H1 (cell line): ENCODE results near the gene LTB. TPM values are rescaled to one million over a fixed set of nuclear protein-coding genes. Genes with fewer than 3 reads are reported as not detected.

ENCODE experiments used
- CTCF ChIA-PET: fragments of 300-600 bp; sonication (Branson Sonifier 250); formaldehyde crosslinking; loops from one replicate; lab custom pipeline; 2021; ENCODE audit not compliant: partially characterized antibody; lab: Charles Lee
- POLR2A ChIA-PET: fragments of 300-600 bp; sonication (Branson Sonifier 250); formaldehyde crosslinking; loops from one replicate; lab custom pipeline; 2021; ENCODE audit warnings: inconsistent platforms; ENCODE audit not compliant: partially characterized antibody; lab: Charles Lee
- DNase-seq, 2 experiments: peaks; one replicate each; pipeline versions ENCODE4 v3.0.0 to v3.0.0-alpha.2; 2010 to 2022; ENCODE audit warnings: low spot score in 2 of 2, low read depth in 1 of 2, mixed read lengths in 1 of 2
- FAIRE-seq: peaks from 2 replicates; lab custom pipeline; 2011; peaks lifted over from hg19 to GRCh38; lab: Jason Lieb, UNC
- H2AFZ ChIP-seq: 2 replicates; pipeline ENCODE4 v1.8.1; 2012; ENCODE audit warnings: low read length, inconsistent platforms
- H2AK5ac ChIP-seq: 2 replicates; pipeline ENCODE4 v1.6.1; 2013; ENCODE audit warnings: low read depth, low read length
- H2BK120ac ChIP-seq: replicated peaks from 2 replicates; pipeline ENCODE3; 2013; ENCODE audit warnings: low read depth, low read length, inconsistent platforms
- H2BK12ac ChIP-seq: 2 replicates; pipeline ENCODE4 v1.6.1; 2013; ENCODE audit warnings: low read depth, low read length
- H2BK15ac ChIP-seq: 2 replicates; pipeline ENCODE4 v1.6.1; 2013; ENCODE audit warnings: low read length
- H2BK20ac ChIP-seq: 2 replicates; pipeline ENCODE4 v1.6.1; 2013; ENCODE audit warnings: low read length
- H2BK5ac ChIP-seq: 2 replicates; pipeline ENCODE4 v1.6.1; 2013; ENCODE audit warnings: low read depth, low read length
- H3K14ac ChIP-seq: 2 replicates; pipeline ENCODE4 v1.6.1; 2013; ENCODE audit warnings: inconsistent platforms; ENCODE audit not compliant: insufficient read length
- H3K18ac ChIP-seq: 2 replicates; pipeline ENCODE4 v1.6.1; 2013; ENCODE audit warnings: low read length; ENCODE audit errors: extremely low read depth
- H3K23ac ChIP-seq: 2 replicates; pipeline ENCODE4 v1.6.1; 2013; ENCODE audit warnings: inconsistent platforms; ENCODE audit not compliant: insufficient read length
- H3K23me2 ChIP-seq: 2 replicates; pipeline ENCODE4 v1.6.1; 2013; ENCODE audit warnings: low read depth, low read length
- H3K27ac ChIP-seq: 2 replicates; pipeline ENCODE4 v1.6.1; 2011; ENCODE audit warnings: low read depth, low read length, inconsistent platforms
- H3K27me3 ChIP-seq, 4 experiments: replicated peaks in 1 of 4; 1 replicate in 1 of 4; 2 replicates in 3 of 4; pipeline versions ENCODE4 v1.6.1 to v1.8.1; 2011 to 2013; ENCODE audit warnings: low read length in 3 of 4, mild to moderate bottlenecking in 3 of 4, inconsistent platforms in 2 of 4, mixed read lengths in 2 of 4, moderate library complexity in 1 of 4; ENCODE audit not compliant: control insufficient read depth in 3 of 4, insufficient read depth in 3 of 4; ENCODE audit errors: extremely low read depth in 1 of 4
- H3K36me3 ChIP-seq, 4 experiments: 2 replicates each; pipeline versions ENCODE4 v1.6.1 to v1.8.1; 2011 to 2013; ENCODE audit warnings: mild to moderate bottlenecking in 4 of 4, low read length in 3 of 4, moderate library complexity in 2 of 4, control low read depth in 1 of 4, inconsistent platforms in 1 of 4; ENCODE audit not compliant: insufficient read depth in 4 of 4, control insufficient read depth in 2 of 4
- H3K4ac ChIP-seq: replicated peaks from 2 replicates; pipeline ENCODE3; 2013; ENCODE audit warnings: low read length, low read depth, mixed read lengths, inconsistent platforms; ENCODE audit not compliant: insufficient read length
- H3K4me1 ChIP-seq, 4 experiments: replicated peaks in 1 of 4; 1 replicate in 1 of 4; 2 replicates in 3 of 4; pipeline versions ENCODE4 v1.6.1 to v1.8.1; 2011 to 2013; ENCODE audit warnings: low read length in 3 of 4, inconsistent platforms in 2 of 4, mixed read lengths in 1 of 4; ENCODE audit not compliant: insufficient read depth in 4 of 4, control insufficient read depth in 3 of 4
- H3K4me2 ChIP-seq, 2 experiments: 2 replicates each; pipeline versions ENCODE4 v1.6.1 to v1.8.1; 2011 to 2013; ENCODE audit warnings: low read depth in 2 of 2, low read length in 2 of 2, control low read depth in 1 of 2, inconsistent platforms in 1 of 2, mild to moderate bottlenecking in 1 of 2; ENCODE audit not compliant: insufficient read depth in 1 of 2
- H3K4me3 ChIP-seq, 4 experiments: fragments of 200-600, 300-600 bp in 1 of 4; sonication (generic), shearing (Covaris generic), sonication (Bioruptor Twin) in 1 of 4; 2 replicates each; pipeline versions ENCODE4 v1.5.1 to v1.8.1; 2011 to 2016; ENCODE audit warnings: low read length in 4 of 4, low read depth in 3 of 4, control low read depth in 2 of 4, inconsistent platforms in 2 of 4, mild to moderate bottlenecking in 2 of 4, mixed read lengths in 1 of 4, moderate library complexity in 1 of 4; ENCODE audit not compliant: insufficient read depth in 2 of 4; ENCODE audit errors: extremely low read depth in 1 of 4
- H3K56ac ChIP-seq: replicated peaks from 2 replicates; pipeline ENCODE3; 2013; ENCODE audit warnings: low read depth, mild to moderate bottlenecking, mixed read lengths, low read length, inconsistent platforms; ENCODE audit not compliant: insufficient read length
- H3K79me1 ChIP-seq: 2 replicates; pipeline ENCODE4 v1.6.1; 2013; ENCODE audit warnings: low read depth, low read length, control low read depth
- H3K79me2 ChIP-seq, 2 experiments: 2 replicates each; pipeline versions ENCODE4 v1.6.1 to v1.8.1; 2012 to 2013; ENCODE audit warnings: low read length in 2 of 2, mild to moderate bottlenecking in 2 of 2, inconsistent platforms in 1 of 2; ENCODE audit not compliant: insufficient read depth in 2 of 2, control insufficient read depth in 1 of 2
- H3K9ac ChIP-seq, 4 experiments: replicated peaks in 1 of 4; 1 replicate in 1 of 4; 2 replicates in 3 of 4; pipeline versions ENCODE4 v1.6.1 to v1.8.1; 2011 to 2013; ENCODE audit warnings: low read depth in 3 of 4, low read length in 3 of 4, control low read depth in 2 of 4, mild to moderate bottlenecking in 2 of 4, moderate library complexity in 2 of 4, inconsistent platforms in 1 of 4; ENCODE audit errors: extremely low read depth in 1 of 4
- H3K9me3 ChIP-seq, 2 experiments: 2 replicates each; pipeline versions ENCODE4 v1.6.1 to v1.8.1; 2012 to 2013; ENCODE audit warnings: mild to moderate bottlenecking in 2 of 2, moderate library complexity in 2 of 2, control low read depth in 1 of 2, inconsistent platforms in 1 of 2, low read depth in 1 of 2, low read length in 1 of 2, mixed read lengths in 1 of 2; ENCODE audit not compliant: insufficient read depth in 2 of 2
- H4K20me1 ChIP-seq, 2 experiments: replicated peaks in 1 of 2; 2 replicates each; pipeline versions ENCODE3 to v1.8.1; 2011 to 2013; ENCODE audit warnings: inconsistent platforms in 2 of 2, low read length in 2 of 2, mild to moderate bottlenecking in 1 of 2; ENCODE audit not compliant: insufficient read depth in 2 of 2, control insufficient read depth in 1 of 2
- H4K5ac ChIP-seq: 2 replicates; pipeline ENCODE4 v1.6.1; 2013; ENCODE audit warnings: low read length, low read depth, mixed read lengths, inconsistent platforms; ENCODE audit not compliant: insufficient read length
- H4K8ac ChIP-seq: 2 replicates; pipeline ENCODE4 v1.8.0; 2013; ENCODE audit warnings: mild to moderate bottlenecking, moderate library complexity, low read length, inconsistent platforms; ENCODE audit not compliant: insufficient read depth; ENCODE audit errors: extremely low read depth
- H4K91ac ChIP-seq: replicated peaks from 2 replicates; pipeline ENCODE3; 2013; ENCODE audit warnings: low read length, mixed read lengths, inconsistent platforms; ENCODE audit not compliant: insufficient read length
- ATF2 ChIP-seq: IDR thresholded peaks from 2 replicates; pipeline ENCODE4 v1.6.1; 2012; ENCODE audit warnings: low read length, inconsistent platforms
- EP300 ChIP-seq, 2 experiments: IDR thresholded peaks; 1 replicate in 1 of 2; 2 replicates in 1 of 2; pipeline ENCODE4 v1.6.1; 2011 to 2012; ENCODE audit warnings: low read depth in 2 of 2, low read length in 2 of 2, mild to moderate bottlenecking in 2 of 2, borderline replicate concordance in 1 of 2, inconsistent platforms in 1 of 2, moderate library complexity in 1 of 2
- GABPA ChIP-seq: IDR thresholded peaks from 2 replicates; pipeline ENCODE4 v1.6.1; 2011; ENCODE audit warnings: mild to moderate bottlenecking, low read length, moderate library complexity, borderline replicate concordance; ENCODE audit not compliant: insufficient read depth
- GTF2F1 ChIP-seq: IDR thresholded peaks from 2 replicates; pipeline ENCODE4 v1.6.1; 2012; ENCODE audit warnings: low read depth, low read length, improper control_type of control experiment, borderline replicate concordance
- MAX ChIP-seq: IDR thresholded peaks from 2 replicates; pipeline ENCODE4 v1.6.1; 2012; ENCODE audit warnings: inconsistent platforms
- NRF1 ChIP-seq: IDR thresholded peaks from 2 replicates; pipeline ENCODE4 v1.6.1; 2011; ENCODE audit warnings: mild to moderate bottlenecking, low read depth, low read length, improper control_type of control experiment
- POLR2A ChIP-seq, 2 experiments: IDR thresholded peaks; 1 replicate in 1 of 2; 2 replicates in 1 of 2; pipeline ENCODE4 v1.6.1; 2011; ENCODE audit warnings: low read depth in 2 of 2, low read length in 2 of 2, mild to moderate bottlenecking in 2 of 2; ENCODE audit errors: control extremely low read depth in 1 of 2
- RAD21 ChIP-seq, 2 experiments: IDR thresholded peaks in 1 of 2; conservative IDR thresholded peaks in 1 of 2; 2 replicates each; pipeline ENCODE4 v1.6.1; 2011; ENCODE audit warnings: low read depth in 2 of 2, low read length in 2 of 2, improper control_type of control experiment in 1 of 2, inconsistent platforms in 1 of 2, mild to moderate bottlenecking in 1 of 2, moderate library complexity in 1 of 2
- SAP30 ChIP-seq: fragments of 300-600 bp; sonication (generic); IDR thresholded peaks from 2 replicates; pipeline ENCODE4 v1.7.1; 2012; ENCODE audit warnings: low read length, moderate library complexity, mild to moderate bottlenecking, inconsistent platforms; ENCODE audit not compliant: insufficient read depth, insufficient replicate concordance
- TAF7 ChIP-seq: optimal IDR thresholded peaks from 2 replicates; pipeline ENCODE3; 2011; ENCODE audit warnings: low read depth, mild to moderate bottlenecking, inconsistent platforms, low read length, moderate library complexity, borderline replicate concordance
- WGBS, 2 experiments: shearing (Covaris generic) in 1 of 2; methylation state at CpG; one replicate each; pipeline versions ENCODE4 v1.1.6 to v1.1.7; 2013 to 2015; ENCODE audit warnings: low lambda C conversion rate in 2 of 2, mixed read lengths in 2 of 2, inconsistent platforms in 1 of 2, low coverage in 1 of 2, missing lambda C conversion rate in 1 of 2; ENCODE audit not compliant: insufficient replicate concordance in 2 of 2, insufficient coverage in 1 of 2, insufficient read length in 1 of 2; ENCODE audit errors: extremely low coverage in 1 of 2, missing lambda C conversion rate in 1 of 2; 5-methylcytosine and 5-hydroxymethylcytosine counted together
- polyA plus RNA-seq, 7 experiments: library from polyadenylated mRNA; depleted of rRNA in 3 of 7; stranded (reverse) in 5 of 7; unstranded in 2 of 7; fragments of >200 nt in 5 of 7; fragments of 200-250 nt in 2 of 7; gene quantifications; 1 replicate in 5 of 7; 2 replicates in 1 of 7; 4 replicates in 1 of 7; pipeline versions ENCODE4 v1.2.1 to v1.2.3, GENCODE V29; 2011 to 2013; ENCODE audit warnings: missing spikeins in 2 of 7, mixed read lengths in 2 of 7
- total RNA-seq: library from RNA; stranded (reverse); fragmentation: NEBNext Ultra II Directional; extraction: Animal tissue kit (Norgen Biotek cat#: 25700); gene quantifications from 2 replicates; pipeline ENCODE4 v1.2.1, GENCODE V29; 2021

LTB gene
- total and polyA plus RNA-seq, 2 of the 8 experiments (the other 6 are each of a cell fraction or from before 2014, with no cell fraction given): 0.43 to 0.47 TPM

- Histone ChIP-seq H3K79me1 (no peaks in the 10 kb centered on the region; the same call in 1 of the 2 replicates), H2AK5ac (no peak overlapping the region), H3K4me2 (no peak overlapping the region), H3K36me3 (peaks cover 5 to 13% (median 7%) of the 10 kb centered on the region in 4 experiments; a peak in 7 of 8 replicates), H4K8ac (no peak overlapping the region), H4K20me1 (peaks cover 7 to 10% of the 10 kb centered on the region in 2 experiments), H3K4me3 (no peak overlapping the region), H3K9me3 (no peaks in the 10 kb centered on the region), H3K4me1 (peaks cover 4 to 14% (median 9%) of the 10 kb centered on the region in 4 experiments; a peak in 6 of 7 replicates), H4K91ac (no peak overlapping the region), H3K27ac (no peak overlapping the region), H3K23ac (no peak overlapping the region), H3K4ac (no peak overlapping the region), H3K23me2 (peaks cover 7% of the 10 kb centered on the region), H3K18ac (no peak overlapping the region), H2BK15ac (no peak overlapping the region), H4K5ac (no peak overlapping the region), H2BK120ac (no peak overlapping the region), H2AFZ (no peak overlapping the region), H3K56ac (no peak overlapping the region), H3K27me3 (no peaks in the 10 kb centered on the region), H2BK20ac (no peak overlapping the region), H2BK12ac (no peak overlapping the region), H2BK5ac (no peak overlapping the region), H3K9ac (no peak overlapping the region), H3K79me2 (peaks cover 18 to 36% of the 10 kb centered on the region in 2 experiments), H3K14ac (no peak overlapping the region)
- no peak for DNase-seq
- no peak for FAIRE-seq
- 73% methylated on average over 2 of the region's 2 CpGs; no CpG with 5 or more reads in 1 of the 2 experiments for WGBS, 2 experiments
- POLR2A ChIA-PET: interaction anchor here (4.8 to 18.4 kb wide), 5 partner anchors 14 to 108 kb away, joined by 37 to 428 read pairs (median 99); partner anchors contain the start of genes BAG6, MCCD1, MICB and NCR3
- CTCF ChIA-PET: interaction anchor here (10.6 to 24.7 kb wide), 2 partner anchors 39 to 57 kb away, joined by 254 to 613 read pairs; partner anchors contain the start of genes LST1, LTB and NCR3
- TF ChIP-seq EP300 (IDR thresholded peaks at IDR 0.05; ENCODE audit: borderline replicate concordance in 1 of 2, low read depth in 2 of 2, low read length in 2 of 2): no peak
- no peak for TF ChIP-seq RAD21 (IDR thresholded peaks at IDR 0.05 in 1 of 2, conservative IDR thresholded peaks at IDR 0.05 in 1 of 2; ENCODE audit: low read depth in 2 of 2, low read length in 2 of 2)
- no peak for TF ChIP-seq ATF2
- TF ChIP-seq GABPA: no peak
- no peak for TF ChIP-seq NRF1
- no peak for TF ChIP-seq POLR2A (IDR thresholded peaks at IDR 0.05; ENCODE audit: control extremely low read depth in 1 of 2, low read depth in 2 of 2, low read length in 2 of 2)
- TF ChIP-seq TAF7: no peak
- no peak for TF ChIP-seq MAX
- no peak for TF ChIP-seq SAP30
- no peak for TF ChIP-seq GTF2F1
Measured at GRCh38 chr6:31544676-31545075, 37.5 kb downstream of the LTB start.
